HG03520 (cell line): Measurements from ENCODE around the gene RETREG1.
"Not testable (repeated sequence)": the region's sequence is repeated elsewhere in the genome, so short reads cannot be mapped to it uniquely, and the experiment has no call there.

ENCODE experiments used
- ATAC-seq: cut with Tn5 transposase; IDR thresholded peaks from one replicate; pipeline ENCODE4 v1.9.1; 2021; ENCODE audit warnings: mild to moderate bottlenecking, moderate library complexity; ENCODE audit not compliant: unreplicated experiment

The RETREG1 gene, protein sequence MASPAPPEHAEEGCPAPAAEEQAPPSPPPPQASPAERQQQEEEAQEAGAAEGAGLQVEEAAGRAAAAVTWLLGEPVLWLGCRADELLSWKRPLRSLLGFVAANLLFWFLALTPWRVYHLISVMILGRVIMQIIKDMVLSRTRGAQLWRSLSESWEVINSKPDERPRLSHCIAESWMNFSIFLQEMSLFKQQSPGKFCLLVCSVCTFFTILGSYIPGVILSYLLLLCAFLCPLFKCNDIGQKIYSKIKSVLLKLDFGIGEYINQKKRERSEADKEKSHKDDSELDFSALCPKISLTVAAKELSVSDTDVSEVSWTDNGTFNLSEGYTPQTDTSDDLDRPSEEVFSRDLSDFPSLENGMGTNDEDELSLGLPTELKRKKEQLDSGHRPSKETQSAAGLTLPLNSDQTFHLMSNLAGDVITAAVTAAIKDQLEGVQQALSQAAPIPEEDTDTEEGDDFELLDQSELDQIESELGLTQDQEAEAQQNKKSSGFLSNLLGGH

GRCh38 chr5:16616536-16617273 is at the start of gene RETREG1:
Gene RETREG1, minus strand, starts transcription at chr5:16616997. Its CDS starts 26 bp downstream, at chr5:16616971.
- ATAC-seq: peak; percentile 64

DNA sequence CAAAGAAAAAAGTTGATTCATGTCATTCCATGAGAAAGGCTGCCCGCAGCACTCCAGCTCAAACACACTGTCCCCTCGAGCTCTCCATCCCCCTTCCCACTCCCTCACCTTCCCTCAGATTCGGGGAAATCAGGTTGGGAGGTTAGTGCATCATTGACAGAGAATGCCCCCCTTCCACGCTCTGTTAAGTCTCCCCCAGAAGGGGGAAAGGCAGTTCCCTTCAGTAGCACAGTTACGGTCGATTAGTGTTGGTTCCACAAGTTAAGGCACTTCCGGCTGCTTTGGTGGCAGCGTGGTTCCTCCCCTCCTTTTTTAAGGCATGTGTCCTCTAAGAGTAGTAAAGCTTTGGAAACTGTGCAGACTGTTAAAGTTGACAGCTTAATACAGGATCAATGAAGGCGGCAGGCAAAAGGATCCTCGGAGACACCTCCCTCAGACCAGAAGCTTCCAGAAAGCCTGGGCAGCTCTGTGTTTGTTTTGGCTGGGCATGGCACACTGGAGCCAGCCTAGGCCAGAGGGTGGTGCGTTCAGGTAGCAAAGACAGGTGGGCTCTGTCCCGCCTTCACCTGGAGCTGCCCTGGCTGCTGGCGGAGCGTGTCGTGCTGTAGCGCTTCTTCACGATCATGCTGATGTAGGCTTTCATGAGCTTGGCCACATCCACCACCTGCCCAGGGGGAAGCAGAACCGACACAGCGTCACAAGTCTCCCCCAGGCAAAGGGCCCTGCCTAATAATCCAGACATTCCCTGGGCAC is 49.5 kb upstream of the RETREG1 start:
- ATAC-seq: no peak

GRCh38 chr5:16665601-16666000 is 48.8 kb upstream of the RETREG1 start:
- ATAC-seq: no peak

DNA sequence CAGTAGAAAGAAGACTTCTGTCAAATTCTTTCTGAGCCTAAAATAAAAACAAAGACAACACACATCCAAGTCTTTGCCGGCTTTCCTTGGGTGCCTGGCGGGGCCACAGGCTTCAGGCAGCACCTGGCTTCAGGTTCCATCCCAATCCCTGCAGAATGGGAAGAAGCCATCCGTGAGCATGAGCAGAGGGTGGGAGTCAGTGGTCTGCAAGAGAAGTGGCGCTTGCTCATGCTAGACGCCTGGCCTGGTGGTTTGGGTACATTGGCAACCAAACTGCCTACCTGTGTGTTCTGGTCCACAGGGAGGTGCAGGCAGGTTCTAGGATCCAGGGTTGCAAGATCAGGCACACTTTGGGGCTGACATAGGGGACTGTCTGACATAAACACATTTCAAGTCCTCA is 47.6 kb upstream of the RETREG1 start:
- no peak for ATAC-seq

DNA sequence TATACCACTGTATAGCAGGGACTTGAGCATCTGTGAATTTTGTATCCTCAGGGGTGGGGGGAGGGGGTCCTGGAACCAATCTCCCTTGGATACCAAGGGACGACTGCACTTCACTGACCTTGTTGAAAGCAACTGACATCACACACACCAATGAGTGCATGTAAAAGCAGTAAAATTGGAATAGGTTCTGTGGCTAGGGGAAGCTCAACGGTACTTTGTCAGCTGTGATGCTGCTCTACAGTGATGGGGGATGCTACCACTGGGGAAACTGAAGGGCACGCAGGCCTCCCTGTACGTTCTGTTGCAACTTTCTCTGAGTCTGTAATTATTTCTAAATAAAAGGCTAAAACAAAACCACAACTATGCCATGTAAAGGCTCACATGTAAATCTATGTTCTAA is 47.0 kb upstream of the RETREG1 start:
- no peak for ATAC-seq

- no peak for ATAC-seq
Measured at GRCh38 chr5:16661713-16662112, 44.9 kb upstream of the RETREG1 start.

- no peak for ATAC-seq
Measured at GRCh38 chr5:16660982-16661381, 44.2 kb upstream of the RETREG1 start.

- no peak for ATAC-seq
Measured at GRCh38 chr5:16659536-16659935, 42.7 kb upstream of the RETREG1 start.

DNA sequence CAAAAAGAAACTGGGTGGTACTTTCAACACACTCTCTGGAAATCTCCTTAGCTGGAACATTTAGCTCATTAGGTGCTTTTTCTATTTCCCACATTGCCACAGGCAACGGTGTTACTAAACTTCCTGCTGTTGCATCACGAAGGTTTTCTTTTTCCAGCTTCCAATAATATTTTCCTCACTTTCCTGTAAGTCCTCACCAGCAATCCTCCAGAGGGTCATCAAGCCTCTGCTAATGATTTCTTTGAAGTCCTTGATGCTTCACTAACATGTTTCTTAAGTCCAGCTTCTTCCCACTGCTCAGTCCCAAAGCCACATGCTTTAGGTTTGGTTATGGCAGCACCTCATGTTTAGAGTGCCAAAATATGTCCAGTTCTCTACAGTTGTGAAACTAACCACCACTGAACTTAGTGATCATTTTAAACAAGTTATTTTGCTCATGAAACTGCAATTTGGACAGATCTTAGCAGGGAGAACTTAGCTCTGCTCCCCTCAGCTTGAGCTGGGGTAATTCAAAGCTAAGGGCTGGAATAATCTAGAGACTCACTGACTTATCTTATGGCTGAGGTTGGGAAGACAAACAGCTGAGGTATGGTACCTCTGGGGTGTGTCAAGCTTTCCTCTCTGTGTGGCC is 39.9 kb upstream of the RETREG1 start:
- no peak for ATAC-seq

DNA sequence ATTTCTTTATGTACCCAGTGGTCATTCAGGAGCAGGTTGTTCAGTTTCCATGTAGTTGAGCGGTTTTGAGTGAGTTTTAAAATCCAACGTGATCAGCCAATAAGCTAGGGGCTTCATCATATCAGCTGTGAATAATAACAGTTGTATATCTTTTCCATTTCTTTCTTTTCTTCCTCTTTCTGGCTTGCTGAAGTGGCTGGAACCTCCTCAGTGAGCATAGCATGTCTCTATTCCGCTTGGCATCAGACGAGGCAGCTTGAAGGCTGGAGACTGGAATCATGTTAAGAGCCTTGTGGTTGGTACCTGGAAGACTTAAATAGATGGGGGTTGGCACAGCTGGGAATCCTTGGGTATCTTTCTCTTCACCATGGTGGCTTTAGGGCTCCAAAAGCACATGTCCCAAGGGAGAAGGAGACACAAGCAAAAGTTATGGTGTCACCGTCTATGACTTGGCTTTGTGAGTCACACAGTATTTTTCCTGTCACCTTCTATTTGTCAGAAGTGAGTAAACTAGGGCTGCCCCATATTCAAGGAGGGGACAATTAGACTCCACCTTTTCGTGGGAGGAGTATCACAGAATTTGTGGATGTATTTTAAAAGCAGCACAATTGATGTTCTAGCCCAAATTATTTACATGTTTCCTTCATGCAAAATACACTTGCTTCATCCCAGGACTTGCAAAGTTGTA is 38.0 kb upstream of the RETREG1 start:
- no peak for ATAC-seq

DNA sequence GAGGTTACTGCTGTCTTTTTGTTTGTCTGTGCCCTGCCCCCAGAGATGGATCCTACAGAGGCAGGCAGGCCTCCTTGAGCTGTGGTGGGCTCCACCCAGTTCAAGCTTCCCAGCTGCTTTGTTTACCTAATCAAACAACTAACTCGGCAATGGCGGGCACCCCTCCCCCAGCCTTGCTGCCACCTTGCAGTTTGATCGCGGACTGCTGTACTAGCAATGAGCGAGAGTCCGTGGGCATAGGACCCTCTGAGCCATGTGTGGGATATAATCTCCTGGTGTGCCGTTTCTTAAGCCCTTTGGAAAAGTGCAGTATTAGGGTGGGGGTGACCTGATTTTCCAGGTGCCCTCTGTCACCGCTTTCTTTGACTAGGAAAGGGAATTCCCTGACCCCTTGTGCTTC is 31.9 kb upstream of the RETREG1 start:
- not testable (repeated sequence) for ATAC-seq

GRCh38 chr5:16644301-16644889 is 27.6 kb upstream of the RETREG1 start:
- ATAC-seq: no peak

DNA sequence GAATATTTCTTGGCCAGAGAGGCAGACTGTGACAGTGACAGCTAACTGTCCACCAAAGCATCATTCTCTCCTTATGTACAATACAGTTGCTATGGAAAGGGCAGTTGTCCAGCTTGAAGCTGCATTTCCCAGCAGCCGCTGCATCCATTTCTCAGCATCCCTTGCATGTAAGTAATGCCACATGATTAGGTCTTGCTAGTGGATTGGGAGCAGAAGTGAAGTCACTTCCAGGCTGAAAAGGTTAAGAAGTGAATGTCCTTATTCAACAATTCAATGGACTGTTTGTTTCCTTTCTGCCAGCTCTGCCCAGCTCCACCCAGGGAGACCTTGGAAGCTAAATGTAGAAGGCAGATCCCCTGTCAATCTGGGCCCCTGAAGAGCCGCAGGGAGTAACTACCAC is 26.1 kb upstream of the RETREG1 start:
- no peak for ATAC-seq

GRCh38 chr5:16639206-16639605 is 22.4 kb upstream of the RETREG1 start:
- ATAC-seq: no peak

GRCh38 chr5:16628376-16628775 is 11.6 kb upstream of the RETREG1 start:
- no peak for ATAC-seq

DNA sequence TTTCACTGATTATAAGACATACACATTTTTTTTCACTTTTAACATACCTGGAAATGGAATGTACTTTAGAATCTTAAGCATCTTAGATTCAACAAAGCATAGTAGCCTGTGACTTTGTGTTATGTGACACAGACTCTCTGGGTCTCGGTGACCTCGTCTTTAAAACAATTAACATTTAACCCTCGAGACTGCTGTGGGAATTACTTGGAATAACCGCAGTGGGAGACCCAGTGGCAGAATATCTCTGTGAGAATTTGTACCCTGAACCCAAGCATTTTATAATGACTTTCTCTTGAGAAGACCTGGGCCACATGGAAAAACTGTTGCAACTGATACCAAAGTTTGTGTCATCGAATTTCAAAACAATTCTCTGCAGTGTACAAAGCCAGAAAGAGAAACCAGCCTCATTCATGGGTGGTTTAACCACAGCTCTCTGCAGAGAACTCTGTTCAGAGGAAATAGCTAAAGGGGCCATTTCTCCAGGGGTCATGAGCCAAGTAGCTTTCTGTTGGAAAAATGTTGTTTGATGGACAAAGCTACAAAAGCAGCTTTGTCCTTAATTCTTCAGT is 10.0 kb upstream of the RETREG1 start:
- peak; percentile 85 for ATAC-seq

DNA sequence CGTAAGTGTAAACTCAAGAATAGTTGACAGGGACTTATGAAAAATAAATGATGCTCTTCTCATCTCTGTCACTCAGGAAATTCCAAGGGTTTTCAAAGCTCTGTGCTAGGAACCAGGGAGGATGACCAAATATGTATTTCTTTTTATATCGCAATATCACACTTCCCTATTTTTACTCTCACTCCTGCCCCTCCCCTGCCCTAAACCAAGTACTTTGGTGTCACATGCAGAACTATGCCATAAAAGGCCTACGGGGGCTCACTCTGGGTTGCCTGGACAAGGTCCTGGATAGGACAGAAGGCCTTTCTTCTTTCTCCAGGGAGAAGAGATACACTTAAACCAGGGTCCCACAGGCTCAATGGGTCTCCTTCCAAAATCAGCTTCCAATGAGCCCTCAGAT is 8.3 kb upstream of the RETREG1 start:
- no peak for ATAC-seq

- no peak for ATAC-seq
Measured at GRCh38 chr5:16619136-16619535, 2.3 kb upstream of the RETREG1 start.

GRCh38 chr5:16618138-16618897 is 1.5 kb upstream of the RETREG1 start:
- ATAC-seq: no peak
